Measurements from ENCODE around the gene CNPY4.
A peak's percentile ranks its signal among the peaks of the same experiment; 100 is the strongest.

CNPY4 gene

DNA sequence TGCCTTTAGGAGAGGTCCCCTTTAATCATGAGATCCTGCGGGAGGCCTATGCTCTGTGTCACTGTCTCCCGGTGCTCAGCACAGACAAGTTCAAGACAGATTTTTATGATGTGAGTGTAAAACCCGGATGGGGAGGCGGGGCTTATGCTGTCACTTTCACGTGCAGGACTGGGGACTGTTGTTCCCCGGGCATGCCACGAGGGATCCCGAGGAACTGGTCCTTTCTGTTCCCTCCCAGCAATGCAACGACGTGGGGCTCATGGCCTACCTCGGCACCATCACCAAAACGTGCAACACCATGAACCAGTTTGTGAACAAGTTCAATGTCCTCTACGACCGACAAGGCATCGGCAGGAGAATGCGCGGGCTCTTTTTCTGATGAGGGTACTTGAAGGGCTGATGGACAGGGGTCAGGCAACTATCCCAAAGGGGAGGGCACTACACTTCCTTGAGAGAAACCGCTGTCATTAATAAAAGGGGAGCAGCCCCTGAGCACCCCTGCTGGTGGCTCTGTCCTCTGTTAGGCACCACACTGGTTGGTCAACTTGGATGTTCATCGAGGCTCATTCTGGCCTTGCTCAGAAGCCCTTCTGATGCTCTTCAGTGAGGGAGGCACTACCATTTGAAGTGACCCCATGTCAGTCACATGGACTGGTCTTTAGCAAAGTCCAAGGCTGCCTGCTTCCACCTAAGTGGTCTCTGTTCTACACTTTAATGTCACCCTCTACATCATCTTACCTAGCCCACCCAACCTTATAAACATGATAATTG, 27.8 kb upstream of the CNPY4 start:
- peak; percentile 76 for DNase-seq

- no peak for DNase-seq
Measured at GRCh38 chr7:100093054-100093453, 26.4 kb upstream of the CNPY4 start.

DNA sequence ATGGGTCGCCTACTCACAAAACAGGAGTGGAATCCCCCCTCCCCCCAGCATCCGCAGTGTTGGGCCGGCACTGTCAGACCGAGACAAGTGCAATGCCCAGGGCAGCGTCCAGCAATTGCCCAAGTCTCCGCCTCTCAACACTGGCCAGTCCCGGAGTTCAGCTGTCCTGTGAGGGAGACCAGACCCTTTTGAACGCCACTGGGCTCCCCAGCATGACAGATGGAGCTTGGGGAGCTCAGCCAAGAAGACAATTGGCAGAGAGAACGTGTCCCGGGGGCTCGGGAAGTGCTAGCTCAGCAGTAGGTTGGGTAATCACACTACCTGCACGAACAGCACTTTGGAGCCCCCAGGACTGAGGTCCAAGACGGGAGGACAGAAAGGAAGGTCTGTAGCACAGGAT, 25.9 kb upstream of the CNPY4 start:
- DNase-seq = no peak

DNA sequence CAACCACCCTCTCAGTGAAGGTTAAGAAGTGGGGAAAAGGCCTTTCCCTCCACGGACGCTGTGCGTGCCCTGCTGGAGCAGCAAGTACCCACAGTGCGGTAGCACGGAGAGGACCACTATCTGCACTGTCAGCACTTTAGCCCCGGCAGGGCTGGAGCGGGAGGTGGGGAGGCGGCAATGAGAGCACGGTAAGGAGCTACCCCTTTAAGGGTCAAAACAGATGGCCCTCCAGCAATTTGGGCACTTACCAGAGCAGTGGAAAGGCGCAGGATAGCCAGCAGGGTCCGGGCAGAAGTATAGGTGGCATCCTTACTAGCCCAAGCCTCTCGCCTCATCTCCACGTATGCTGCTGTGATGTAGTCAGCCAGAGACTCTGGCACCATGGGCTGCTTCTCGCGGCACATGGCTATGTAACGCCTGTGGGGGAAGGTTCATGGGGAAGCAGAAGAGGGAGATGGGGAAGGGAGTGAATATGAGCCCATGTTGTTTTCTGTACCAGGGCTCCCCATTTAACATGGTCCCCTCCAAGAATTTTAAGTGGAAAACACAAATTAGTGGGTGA, 25.4 kb upstream of the CNPY4 start:
- no peak for DNase-seq

GRCh38 chr7:100095289-100095688, 24.1 kb upstream of the CNPY4 start:
- no peak for DNase-seq

DNA sequence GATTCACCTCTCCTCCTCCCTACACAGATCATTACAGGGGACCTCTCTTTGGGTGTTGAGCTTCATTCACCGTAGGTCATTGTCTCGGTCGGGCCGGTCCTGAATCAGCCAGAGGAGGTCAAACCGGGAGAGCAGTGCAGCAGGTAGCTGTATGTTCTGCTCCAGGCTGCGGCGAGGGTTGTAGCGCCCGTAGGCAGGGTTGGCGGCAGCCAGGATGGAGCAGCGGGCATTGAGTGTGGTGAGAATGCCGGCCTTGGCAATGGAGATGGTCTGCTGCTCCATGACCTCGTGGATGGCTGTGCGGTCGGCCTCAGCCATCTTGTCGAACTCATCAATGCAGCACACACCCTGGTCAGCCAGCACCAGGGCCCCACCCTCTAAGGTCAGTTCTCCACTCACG, 23.7 kb upstream of the CNPY4 start:
- DNase-seq = no peak

GRCh38 chr7:100098913-100099312, 20.5 kb upstream of the CNPY4 start:
- no peak for DNase-seq

- no peak for DNase-seq
Measured at GRCh38 chr7:100099452-100099851, 20.0 kb upstream of the CNPY4 start.

- peak; percentile 93 for DNase-seq
Measured at GRCh38 chr7:100100420-100101015, 18.9 kb upstream of the CNPY4 start.

DNA sequence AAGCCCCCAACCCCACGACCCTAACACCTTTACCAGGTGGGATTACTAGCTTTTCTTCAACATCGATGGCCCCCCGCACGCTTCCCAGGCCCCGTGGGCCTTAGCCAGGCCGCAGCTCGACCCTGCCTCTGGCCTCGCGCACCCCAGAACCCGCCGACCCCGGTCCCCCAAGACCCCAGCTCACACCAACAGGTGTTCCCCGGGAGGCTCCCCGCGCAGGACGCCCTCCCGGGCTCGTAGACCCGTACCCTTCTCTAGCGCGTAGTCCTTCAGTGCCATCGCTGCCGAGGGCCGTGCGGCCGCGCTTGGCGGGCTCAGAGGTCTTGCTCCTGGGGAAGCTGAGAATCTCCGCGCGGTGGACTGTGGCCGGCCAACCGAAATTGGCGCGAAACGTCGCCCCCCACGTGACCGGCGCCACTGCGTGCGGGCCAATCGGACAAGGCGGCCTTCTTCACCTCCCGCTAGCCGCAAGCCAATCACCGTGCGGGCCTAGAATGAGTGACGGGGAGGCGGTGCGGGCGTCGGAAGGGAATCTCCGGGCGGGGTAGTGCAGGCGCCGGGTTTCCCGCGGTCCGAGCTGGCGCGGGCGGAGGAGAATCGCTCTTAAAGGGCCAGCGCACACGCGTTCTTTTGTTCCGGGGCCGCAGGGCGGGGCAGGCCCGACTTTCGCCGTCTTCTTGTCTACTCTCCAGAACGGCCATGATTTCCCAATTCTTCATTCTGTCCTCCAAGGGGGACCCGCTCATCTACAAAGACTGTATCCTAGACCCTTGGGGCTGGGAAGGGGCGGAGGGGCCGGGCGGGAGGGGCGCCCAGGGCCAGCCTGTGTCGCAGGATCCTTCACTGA, 18.2 kb upstream of the CNPY4 start, which contains the start of the genes AP4M1 and MCM7:
TSS of gene AP4M1 (plus strand) at position 628 of the 847 bp plus-strand sequence. CDS start at position 700, 72 bp downstream.
TSS of gene MCM7 (minus strand) at position 382 of the 847 bp plus-strand sequence. CDS start at position 279, 103 bp downstream.
- DNase-seq = peak; percentile 98

- no peak for DNase-seq
Measured at GRCh38 chr7:100102950-100103840, 16.2 kb upstream of the CNPY4 start.

GRCh38 chr7:100105534-100105933, 13.9 kb upstream of the CNPY4 start:
- DNase-seq = no peak

- no peak for DNase-seq
Measured at GRCh38 chr7:100106633-100107032, 12.8 kb upstream of the CNPY4 start.

DNA sequence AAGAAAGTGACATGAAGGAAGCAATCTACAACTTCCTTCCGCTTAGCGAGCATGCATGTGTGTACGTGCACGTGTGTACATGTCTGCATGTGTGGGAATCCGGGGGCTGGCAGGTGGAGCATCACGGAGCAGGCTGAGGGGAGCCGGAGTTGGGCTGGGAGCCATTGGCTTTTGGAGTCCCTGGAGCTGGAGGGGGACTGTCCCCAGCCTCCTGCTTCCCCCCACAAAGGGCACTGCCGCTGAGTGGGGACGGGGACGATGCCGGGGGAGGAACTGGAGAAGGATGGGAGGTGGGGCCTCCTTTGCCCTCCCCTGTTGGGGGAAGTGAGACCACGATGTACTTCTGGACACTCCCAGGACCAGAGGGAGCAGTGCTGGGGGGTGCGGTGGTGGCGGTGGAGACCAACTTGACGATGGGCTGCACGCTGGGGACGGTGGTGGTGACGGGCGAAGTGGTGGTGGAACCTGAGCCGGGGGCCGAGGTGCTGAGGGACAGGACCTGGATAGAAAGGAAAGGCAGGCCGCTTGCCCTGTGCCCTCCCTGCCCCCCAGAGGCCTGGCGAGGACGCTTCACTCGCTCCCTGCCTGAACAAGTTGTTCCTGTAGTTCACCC, 12.2 kb upstream of the CNPY4 start:
- no peak for DNase-seq

- no peak for DNase-seq
Measured at GRCh38 chr7:100107890-100108289, 11.5 kb upstream of the CNPY4 start.

DNA sequence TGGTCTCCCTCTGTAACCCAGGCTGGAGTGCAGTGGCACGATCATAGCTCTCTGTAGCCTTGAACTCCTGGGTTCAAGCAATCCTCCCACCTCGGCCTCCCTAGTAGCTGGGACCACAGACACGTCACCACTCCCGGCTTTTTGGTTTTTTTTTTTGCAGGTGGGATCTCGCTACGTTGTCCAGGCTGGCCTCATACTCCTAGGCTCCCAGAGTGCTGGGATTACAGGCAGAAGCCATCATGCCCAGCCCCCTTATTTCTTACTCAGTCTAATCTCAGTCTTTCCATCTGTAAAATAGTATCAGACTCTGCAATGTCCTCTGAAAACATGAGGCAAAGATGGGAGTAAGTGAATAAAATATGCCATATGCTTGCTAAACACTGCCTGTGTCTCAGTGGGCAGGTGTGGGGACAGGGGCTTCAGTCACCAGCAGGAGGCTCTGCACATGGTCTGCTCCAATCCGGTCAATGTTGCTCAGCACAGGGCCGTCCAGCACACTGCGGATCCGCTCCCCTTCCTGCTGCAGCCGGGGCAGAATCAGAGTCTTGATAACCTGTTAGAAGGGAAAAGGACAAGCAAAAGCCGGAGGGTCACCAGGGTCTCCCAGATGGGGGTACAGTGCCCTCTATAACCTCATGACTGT, 9.8 kb upstream of the CNPY4 start:
- no peak for DNase-seq

- DNase-seq = no peak
Measured at GRCh38 chr7:100111156-100111555, 8.3 kb upstream of the CNPY4 start.

DNA sequence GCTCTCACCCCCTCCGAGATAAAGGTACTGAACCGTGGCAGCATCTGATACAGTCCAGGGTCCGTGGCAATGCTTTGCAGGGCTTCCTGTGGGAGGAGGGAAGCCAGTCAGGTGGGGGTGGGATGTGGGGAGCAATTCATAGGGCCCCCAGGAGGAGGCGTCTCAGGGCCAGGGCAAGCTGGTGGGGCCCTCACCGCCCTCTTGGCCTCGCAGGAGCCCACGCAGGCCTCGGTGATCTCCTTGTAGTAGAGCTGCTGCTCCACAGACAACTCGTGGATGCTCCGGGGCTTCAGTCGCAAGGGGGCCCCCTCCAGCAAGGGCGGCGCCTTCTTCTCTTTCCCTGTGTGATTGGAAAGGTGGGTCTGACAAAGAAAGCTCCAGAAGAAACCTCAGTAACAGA, 7.5 kb upstream of the CNPY4 start:
- DNase-seq = no peak

DNA sequence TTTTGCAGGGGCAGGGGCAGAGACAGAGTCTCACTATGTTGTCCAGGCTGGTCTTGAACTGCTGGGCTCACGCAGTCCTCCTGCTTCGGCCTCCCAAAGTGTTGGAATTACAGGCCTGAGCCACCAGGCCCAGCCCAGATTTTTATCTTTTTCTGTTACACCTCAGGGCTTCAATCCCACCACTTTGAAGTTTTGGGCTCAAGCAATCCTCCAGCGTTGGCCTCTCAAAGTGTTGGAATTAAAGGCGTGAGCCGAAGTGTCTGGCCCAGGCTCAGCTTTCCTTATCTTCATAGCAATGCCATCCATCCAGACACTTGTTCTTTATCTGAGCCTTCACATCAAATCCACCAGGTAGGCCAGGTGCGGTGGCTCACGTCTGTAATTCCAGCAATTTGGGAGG, 4.4 kb upstream of the CNPY4 start:
- no peak for DNase-seq

DNA sequence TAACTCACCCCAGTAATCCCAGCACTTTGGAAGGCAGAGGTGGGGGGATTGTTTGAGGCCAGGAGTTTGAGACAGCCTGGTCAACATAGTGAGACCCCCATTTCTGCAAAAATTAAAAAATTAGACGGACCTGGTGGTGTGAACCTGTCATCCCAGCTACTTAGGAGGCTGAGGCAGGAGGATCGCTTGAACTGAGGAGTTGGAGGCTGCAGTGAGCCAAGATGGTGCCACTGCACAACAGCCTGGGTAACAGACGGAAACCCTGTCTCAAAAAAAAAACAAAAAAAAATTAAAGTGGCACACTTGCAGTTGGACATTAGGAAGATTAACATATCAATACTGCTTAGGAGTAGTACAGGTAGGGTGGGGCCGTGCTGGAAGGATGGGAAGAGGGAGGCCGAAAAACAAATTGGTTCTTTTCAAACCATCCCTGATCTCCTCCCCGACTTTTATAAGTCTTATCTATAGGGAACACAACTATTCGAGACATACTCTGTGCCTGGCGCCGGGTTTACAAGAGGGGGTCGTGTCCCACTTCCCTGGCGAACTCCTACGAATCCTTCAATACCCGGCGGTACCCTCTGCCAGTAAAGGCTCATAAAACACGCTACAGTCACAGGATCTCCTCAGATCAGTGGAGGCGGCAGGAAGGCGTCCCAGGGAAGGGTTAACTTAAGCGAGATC, 904 bp upstream of the CNPY4 start:
- DNase-seq = no peak
